ENCODE data around the gene TENT5C. TPM values are rescaled to one million over a fixed set of nuclear protein-coding genes. Genes with fewer than 3 reads are reported as not detected.

The TENT5C gene
- total RNA-seq, 4 donors from 2014 or later = 2.7 to 5.0 (median 3.4) TPM

GRCh38 chr1:117613969-117614729, 8.3 kb downstream of the TENT5C start:
- Histone ChIP-seq H3K27me3 (no peaks in the 10 kb centered on the region), H3K4me1 (peaks cover 21% of the 10 kb centered on the region), H3K4me3 (no peak overlapping the region), H3K9me3 (no peaks in the 10 kb centered on the region), H3K27ac (no peak overlapping the region), H3K36me3 (no peaks in the 10 kb centered on the region)
- DNase-seq (ENCODE audit: low spot score in 2 of 2) = no peak
- TF ChIP-seq POLR2A (IDR thresholded peaks at IDR 0.05) = no peak
- no peak for TF ChIP-seq EP300 (IDR thresholded peaks at IDR 0.05)
- no peak for TF ChIP-seq POLR2AphosphoS5 (IDR thresholded peaks at IDR 0.05)
- no peak for TF ChIP-seq CTCF (IDR thresholded peaks at IDR 0.05)
- 85% methylated on average over 9 of the region's 9 CpGs for WGBS

GRCh38 chr1:117615474-117615873, 9.6 kb downstream of the TENT5C start:
- Histone ChIP-seq H3K4me1 (peaks cover 21% of the 10 kb centered on the region), H3K4me3 (no peak overlapping the region), H3K9me3 (no peaks in the 10 kb centered on the region), H3K27me3 (no peaks in the 10 kb centered on the region), H3K36me3 (no peaks in the 10 kb centered on the region), H3K27ac (no peak overlapping the region)
- no peak for DNase-seq (ENCODE audit: low spot score in 2 of 2)
- TF ChIP-seq POLR2AphosphoS5 (IDR thresholded peaks at IDR 0.05) = no peak
- WGBS = 88% methylated on average over 3 of the region's 3 CpGs

- TF ChIP-seq POLR2AphosphoS5 (IDR thresholded peaks at IDR 0.05) (no peak), POLR2A (IDR thresholded peaks at IDR 0.05) (no peak), EP300 (IDR thresholded peaks at IDR 0.05) (no peak), CTCF (IDR thresholded peaks at IDR 0.05) (no peak)
- Histone ChIP-seq H3K4me1 (peaks cover 21% of the 10 kb centered on the region), H3K4me3 (no peak overlapping the region), H3K9me3 (no peaks in the 10 kb centered on the region), H3K27me3 (no peaks in the 10 kb centered on the region), H3K27ac (no peak overlapping the region), H3K36me3 (no peaks in the 10 kb centered on the region)
- 73% methylated on average over 3 of the region's 3 CpGs for WGBS
- DNase-seq (ENCODE audit: low spot score in 2 of 2) = no peak
Measured at GRCh38 chr1:117616356-117616755, 10.5 kb downstream of the TENT5C start.

- Histone ChIP-seq H3K27ac (no peak overlapping the region), H3K36me3 (no peaks in the 10 kb centered on the region), H3K4me1 (peaks cover 21% of the 10 kb centered on the region), H3K4me3 (no peak overlapping the region), H3K27me3 (no peaks in the 10 kb centered on the region), H3K9me3 (no peaks in the 10 kb centered on the region)
- TF ChIP-seq CTCF (IDR thresholded peaks at IDR 0.05) (no peak), POLR2AphosphoS5 (IDR thresholded peaks at IDR 0.05) (no peak), EP300 (IDR thresholded peaks at IDR 0.05) (no peak), POLR2A (IDR thresholded peaks at IDR 0.05) (no peak)
- DNase-seq (ENCODE audit: low spot score in 2 of 2) = no peak
- WGBS = 94% methylated on average over 6 of the region's 6 CpGs
Measured at GRCh38 chr1:117616967-117617366, 11.1 kb downstream of the TENT5C start.

GRCh38 chr1:117618450-117619122, 12.7 kb downstream of the TENT5C start:
- H3K4me1 ChIP-seq = peaks cover 8% of the 10 kb centered on the region
- TF ChIP-seq POLR2AphosphoS5 (IDR thresholded peaks at IDR 0.05) = no peak
- no peak for TF ChIP-seq POLR2A (IDR thresholded peaks at IDR 0.05)
- no peak for TF ChIP-seq CTCF (IDR thresholded peaks at IDR 0.05)
- TF ChIP-seq EP300 (IDR thresholded peaks at IDR 0.05) = no peak
- no peaks in the 10 kb centered on the region for H3K9me3 ChIP-seq
- no peaks in the 10 kb centered on the region for H3K27me3 ChIP-seq
- H3K4me3 ChIP-seq = no peak overlapping the region
- no peak overlapping the region for H3K27ac ChIP-seq
- DNase-seq (ENCODE audit: low spot score in 2 of 2) = no peak
- WGBS = 95% methylated on average over 2 of the region's 2 CpGs
- H3K36me3 ChIP-seq = peaks cover 2% of the 10 kb centered on the region

All from suprapubic skin (tissue), 4 donors.